ENCODE data around the gene FANCE.

FANCE gene

DNA sequence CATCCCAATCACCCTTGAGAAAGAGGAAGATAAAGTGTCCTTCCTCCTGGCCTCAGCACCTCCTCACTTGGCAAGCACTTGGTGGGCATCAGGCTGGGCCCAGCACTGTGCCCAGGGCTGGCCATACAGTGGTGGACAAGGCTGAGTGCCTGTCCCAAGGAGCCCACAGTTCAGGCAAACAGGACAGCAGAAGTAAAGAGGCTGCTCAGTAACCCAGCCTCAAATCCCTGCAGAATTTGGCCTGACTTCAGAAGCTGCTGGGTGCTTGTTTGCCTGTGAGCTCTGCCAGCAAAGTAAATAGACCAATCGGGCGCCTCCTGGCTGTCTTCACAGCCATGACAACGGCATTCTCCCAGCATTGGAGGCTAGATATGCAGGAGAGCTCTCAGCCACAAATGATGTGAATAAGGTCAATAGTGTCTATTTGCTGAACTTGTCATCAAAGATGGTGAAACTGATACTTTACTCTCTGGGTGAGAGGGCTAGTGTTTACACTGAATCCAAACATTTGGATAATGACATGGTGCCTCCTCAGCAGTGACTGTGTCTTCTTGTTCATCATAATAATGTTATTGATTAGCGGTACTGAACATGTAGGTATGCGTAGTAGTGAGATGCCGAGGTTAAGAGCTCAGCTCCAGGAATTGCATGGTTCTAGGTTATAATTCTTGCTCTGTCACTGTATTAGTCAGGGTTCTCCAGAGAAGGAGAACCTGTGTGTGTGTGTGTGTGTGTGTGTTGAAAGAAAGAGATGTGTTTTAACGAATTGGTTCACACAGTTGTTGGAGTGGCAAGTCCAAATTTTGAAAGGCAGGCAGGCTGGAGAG lies 36.9 kb upstream of the FANCE start:
- no peak overlapping the region for H3K9ac ChIP-seq (ENCODE audit: low read length)

DNA sequence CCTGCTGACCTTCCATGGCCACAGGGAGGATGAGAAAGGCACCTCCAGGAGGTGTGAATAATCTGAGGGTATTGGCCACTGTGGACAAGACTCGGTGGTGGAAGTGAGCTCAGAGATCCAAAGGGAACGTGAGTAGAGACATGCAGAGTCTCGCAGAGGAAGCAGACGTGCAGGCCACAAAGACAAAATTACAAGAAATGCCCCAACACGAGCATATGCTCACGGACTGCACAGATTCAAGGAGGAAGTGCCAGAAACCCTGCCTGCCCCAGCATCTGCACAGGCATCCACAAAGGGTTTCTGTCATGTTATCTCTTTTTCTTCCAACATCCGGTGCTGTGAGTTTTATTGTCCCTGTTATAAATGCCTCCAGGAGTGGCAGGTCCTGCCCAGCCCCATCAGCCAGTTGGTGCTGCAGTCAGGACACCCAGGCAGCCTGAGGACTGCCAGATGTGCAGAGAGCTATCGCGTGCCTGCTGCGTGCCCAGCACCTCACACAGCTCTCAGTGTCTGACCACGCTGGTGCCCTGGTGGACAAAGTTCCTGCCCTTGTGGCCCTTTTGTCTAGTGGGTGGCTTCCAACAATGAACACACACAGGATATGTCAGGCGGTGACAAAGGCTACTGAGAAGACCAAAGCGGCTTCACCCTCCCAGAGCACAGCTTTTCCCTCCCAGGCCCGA lies 34.0 kb upstream of the FANCE start:
- Histone ChIP-seq H3K36me3 (ENCODE audit: low read length) (no peaks in the 10 kb centered on the region), H3K9ac (ENCODE audit: low read length) (no peak overlapping the region), H3K27me3 (ENCODE audit: low read length) (no peaks in the 10 kb centered on the region), H4K20me1 (ENCODE audit: low read depth, low read length) (no peaks in the 10 kb centered on the region), H3K9me3 (ENCODE audit: insufficient read depth, low read length) (no peaks in the 10 kb centered on the region), H3K9me2 (replicated peaks; ENCODE audit: insufficient read depth, low read length) (no peaks in the 10 kb centered on the region), H3K27ac (ENCODE audit: low read depth, low read length) (no peak overlapping the region), H3K79me2 (ENCODE audit: insufficient read depth, low read length) (no peaks in the 10 kb centered on the region), H3K4me3 (ENCODE audit: insufficient read depth, low read length, poor library complexity, severe bottlenecking) (no peak overlapping the region), H2AFZ (ENCODE audit: low read depth, low read length, severe bottlenecking) (no peak overlapping the region), H3F3A (ENCODE audit: insufficient read depth) (no peaks in the 10 kb centered on the region), H3K4me2 (ENCODE audit: low read depth, low read length, poor library complexity, severe bottlenecking) (no peak overlapping the region)
- no peak for TF ChIP-seq EZH2phosphoT487 (conservative IDR thresholded peaks at IDR 0.05; ENCODE audit: low read length)
- TF ChIP-seq, protein P1, sequence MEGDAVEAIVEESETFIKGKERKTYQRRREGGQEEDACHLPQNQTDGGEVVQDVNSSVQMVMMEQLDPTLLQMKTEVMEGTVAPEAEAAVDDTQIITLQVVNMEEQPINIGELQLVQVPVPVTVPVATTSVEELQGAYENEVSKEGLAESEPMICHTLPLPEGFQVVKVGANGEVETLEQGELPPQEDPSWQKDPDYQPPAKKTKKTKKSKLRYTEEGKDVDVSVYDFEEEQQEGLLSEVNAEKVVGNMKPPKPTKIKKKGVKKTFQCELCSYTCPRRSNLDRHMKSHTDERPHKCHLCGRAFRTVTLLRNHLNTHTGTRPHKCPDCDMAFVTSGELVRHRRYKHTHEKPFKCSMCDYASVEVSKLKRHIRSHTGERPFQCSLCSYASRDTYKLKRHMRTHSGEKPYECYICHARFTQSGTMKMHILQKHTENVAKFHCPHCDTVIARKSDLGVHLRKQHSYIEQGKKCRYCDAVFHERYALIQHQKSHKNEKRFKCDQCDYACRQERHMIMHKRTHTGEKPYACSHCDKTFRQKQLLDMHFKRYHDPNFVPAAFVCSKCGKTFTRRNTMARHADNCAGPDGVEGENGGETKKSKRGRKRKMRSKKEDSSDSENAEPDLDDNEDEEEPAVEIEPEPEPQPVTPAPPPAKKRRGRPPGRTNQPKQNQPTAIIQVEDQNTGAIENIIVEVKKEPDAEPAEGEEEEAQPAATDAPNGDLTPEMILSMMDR (IDR thresholded peaks at IDR 0.05; ENCODE audit: insufficient read depth, low read length, poor library complexity, severe bottlenecking) = no peak

More for the DNA sequence above, 36.9 kb upstream of the FANCE start:
- Histone ChIP-seq H3K27ac (ENCODE audit: low read depth, low read length) (no peak overlapping the region), H3K4me2 (ENCODE audit: low read depth, low read length, poor library complexity, severe bottlenecking) (no peak overlapping the region), H3K27me3 (ENCODE audit: low read length) (no peaks in the 10 kb centered on the region), H3K79me2 (ENCODE audit: insufficient read depth, low read length) (no peaks in the 10 kb centered on the region), H3K9me2 (replicated peaks; ENCODE audit: insufficient read depth, low read length) (no peaks in the 10 kb centered on the region), H3K36me3 (ENCODE audit: low read length) (no peaks in the 10 kb centered on the region), H2AFZ (ENCODE audit: low read depth, low read length, severe bottlenecking) (no peak overlapping the region), H3F3A (ENCODE audit: insufficient read depth) (no peaks in the 10 kb centered on the region), H4K20me1 (ENCODE audit: low read depth, low read length) (no peaks in the 10 kb centered on the region), H3K9me3 (ENCODE audit: insufficient read depth, low read length) (no peaks in the 10 kb centered on the region), H3K4me3 (ENCODE audit: insufficient read depth, low read length, poor library complexity, severe bottlenecking) (no peak overlapping the region)
- TF ChIP-seq, protein P1 (IDR thresholded peaks at IDR 0.05; ENCODE audit: insufficient read depth, low read length, poor library complexity, severe bottlenecking) = peak; percentile 63
- TF ChIP-seq EZH2phosphoT487 (conservative IDR thresholded peaks at IDR 0.05; ENCODE audit: low read length) = no peak

DNA sequence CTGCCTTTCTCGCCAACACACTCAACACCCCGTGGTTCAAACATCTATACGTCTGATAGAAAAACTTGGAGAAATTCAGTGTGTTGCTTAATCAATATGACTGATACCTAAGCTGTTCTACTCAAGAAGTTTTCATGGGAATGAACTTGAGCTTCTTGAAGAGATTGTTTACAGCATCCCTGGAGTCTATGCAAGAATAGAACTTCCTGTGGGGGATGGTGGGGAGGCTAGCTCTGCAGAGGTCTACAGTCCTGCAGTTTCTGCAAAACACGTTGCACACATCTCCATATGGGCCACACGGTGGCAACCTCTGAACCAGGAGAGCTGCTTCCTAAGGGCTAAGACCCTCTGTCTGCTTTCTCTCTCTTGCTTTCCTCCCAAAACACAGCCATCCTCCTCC lies 32.7 kb upstream of the FANCE start:
- H3K27ac ChIP-seq (ENCODE audit: low read depth, low read length) = no peak overlapping the region
- H3K4me2 ChIP-seq (ENCODE audit: low read depth, low read length, poor library complexity, severe bottlenecking) = no peak overlapping the region
- H3F3A ChIP-seq (ENCODE audit: insufficient read depth) = no peaks in the 10 kb centered on the region
- H3K36me3 ChIP-seq (ENCODE audit: low read length) = no peaks in the 10 kb centered on the region
- no peak overlapping the region for H3K9ac ChIP-seq (ENCODE audit: low read length)
- no peaks in the 10 kb centered on the region for H3K9me2 ChIP-seq (replicated peaks; ENCODE audit: insufficient read depth, low read length)
- H4K20me1 ChIP-seq (ENCODE audit: low read depth, low read length) = no peaks in the 10 kb centered on the region
- H3K9me3 ChIP-seq (ENCODE audit: insufficient read depth, low read length) = no peaks in the 10 kb centered on the region
- no peaks in the 10 kb centered on the region for H3K27me3 ChIP-seq (ENCODE audit: low read length)
- no peak overlapping the region for H3K4me3 ChIP-seq (ENCODE audit: insufficient read depth, low read length, poor library complexity, severe bottlenecking)
- H2AFZ ChIP-seq (ENCODE audit: low read depth, low read length, severe bottlenecking) = no peak overlapping the region
- TF ChIP-seq, protein P1 (IDR thresholded peaks at IDR 0.05; ENCODE audit: insufficient read depth, low read length, poor library complexity, severe bottlenecking) = peak; percentile 15
- no peak for TF ChIP-seq EZH2phosphoT487 (conservative IDR thresholded peaks at IDR 0.05; ENCODE audit: low read length)
- H3K79me2 ChIP-seq (ENCODE audit: insufficient read depth, low read length) = no peaks in the 10 kb centered on the region

Data from SU-DHL-6 (cell line).